IPS-20b (cell line): ENCODE results near the gene DHRS11.

ENCODE experiments used
- H3K27ac ChIP-seq: one replicate; pipeline ENCODE4 v1.5.1; 2013; ENCODE audit warnings: low read length
- H3K27me3 ChIP-seq: 2 replicates; pipeline ENCODE4 v1.6.1; 2013; ENCODE audit warnings: mild to moderate bottlenecking, low read length, inconsistent platforms; ENCODE audit not compliant: insufficient read depth
- H3K36me3 ChIP-seq: 2 replicates; pipeline ENCODE4 v1.6.1; 2013; ENCODE audit warnings: low read depth, mild to moderate bottlenecking, inconsistent platforms, low read length, moderate library complexity; ENCODE audit not compliant: insufficient read depth
- H3K4me1 ChIP-seq: 2 replicates; pipeline ENCODE4 v1.6.1; 2013; ENCODE audit warnings: mild to moderate bottlenecking, control low read depth, inconsistent platforms, low read length, moderate library complexity; ENCODE audit not compliant: insufficient read depth
- H3K4me3 ChIP-seq: 2 replicates; pipeline ENCODE4 v1.5.1; 2013; ENCODE audit warnings: mild to moderate bottlenecking, low read length, inconsistent platforms
- H3K9ac ChIP-seq: 2 replicates; pipeline ENCODE4 v1.6.1; 2013; ENCODE audit warnings: low read depth, mild to moderate bottlenecking, inconsistent platforms, low read length, moderate library complexity
- H3K9me3 ChIP-seq: 2 replicates; pipeline ENCODE4 v1.6.1; 2013; ENCODE audit warnings: mild to moderate bottlenecking, low read depth, low read length, inconsistent platforms; ENCODE audit not compliant: insufficient read depth

DHRS11 gene

DNA sequence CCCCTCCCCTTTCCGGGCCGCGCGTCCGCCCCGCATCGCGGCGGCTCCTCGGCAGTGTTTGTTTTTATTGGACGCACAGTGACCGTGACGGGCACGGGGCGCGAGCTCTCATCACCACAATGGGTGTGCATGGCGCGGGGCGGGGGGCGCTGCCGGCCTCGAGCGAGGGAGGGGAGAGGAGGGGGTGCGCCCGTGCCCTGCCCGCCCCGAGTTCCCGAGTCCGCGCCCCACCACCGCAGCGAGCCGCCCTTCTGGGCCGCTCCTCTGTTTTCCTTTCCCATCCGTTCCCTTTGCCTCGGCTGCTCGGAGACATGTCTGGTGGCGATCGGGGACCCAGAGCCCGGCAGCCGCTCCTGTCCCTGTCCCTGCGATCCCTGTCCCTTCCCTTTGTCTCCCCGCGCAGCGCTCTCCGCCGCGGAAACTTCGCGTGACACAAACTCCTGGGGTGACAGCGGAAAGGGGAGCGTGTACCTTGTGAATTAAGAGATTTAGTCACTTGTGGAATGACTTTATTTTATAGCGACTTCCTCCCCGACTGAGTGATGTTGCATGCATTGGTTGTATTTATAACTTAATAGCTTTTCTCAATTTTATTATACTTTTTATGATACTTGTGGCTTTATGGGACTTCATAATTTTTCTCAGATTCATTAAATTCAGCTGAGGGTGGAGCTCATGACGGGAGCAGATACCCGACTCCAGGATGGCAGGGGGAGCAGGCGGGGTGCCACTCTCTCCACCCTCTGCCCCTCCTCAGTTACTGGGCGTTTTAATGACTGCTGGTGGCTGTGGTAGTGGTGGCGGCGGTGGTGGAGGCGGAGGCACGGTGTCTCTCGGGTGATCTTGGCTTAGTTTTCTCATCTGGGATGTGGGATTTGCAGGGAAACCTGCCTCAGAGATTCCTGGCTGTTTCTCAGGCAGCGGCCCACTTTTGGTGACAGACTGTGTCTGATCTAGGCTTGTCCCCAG, 50.5 kb downstream of the DHRS11 start:
- H3K4me1 ChIP-seq, result peaks cover 10% of the 10 kb centered on the region; the same call in 1 of the 2 replicates
- H3K9me3 ChIP-seq, result no peaks in the 10 kb centered on the region
- peak overlapping the region; percentile 64 for H3K4me3 ChIP-seq
- peak overlapping the region; percentile 33; the same call in 1 of the 2 replicates for H3K9ac ChIP-seq
- H3K36me3 ChIP-seq, result no peaks in the 10 kb centered on the region
- H3K27me3 ChIP-seq, result peaks cover 81% of the 10 kb centered on the region
- H3K27ac ChIP-seq, result no peak overlapping the region

DNA sequence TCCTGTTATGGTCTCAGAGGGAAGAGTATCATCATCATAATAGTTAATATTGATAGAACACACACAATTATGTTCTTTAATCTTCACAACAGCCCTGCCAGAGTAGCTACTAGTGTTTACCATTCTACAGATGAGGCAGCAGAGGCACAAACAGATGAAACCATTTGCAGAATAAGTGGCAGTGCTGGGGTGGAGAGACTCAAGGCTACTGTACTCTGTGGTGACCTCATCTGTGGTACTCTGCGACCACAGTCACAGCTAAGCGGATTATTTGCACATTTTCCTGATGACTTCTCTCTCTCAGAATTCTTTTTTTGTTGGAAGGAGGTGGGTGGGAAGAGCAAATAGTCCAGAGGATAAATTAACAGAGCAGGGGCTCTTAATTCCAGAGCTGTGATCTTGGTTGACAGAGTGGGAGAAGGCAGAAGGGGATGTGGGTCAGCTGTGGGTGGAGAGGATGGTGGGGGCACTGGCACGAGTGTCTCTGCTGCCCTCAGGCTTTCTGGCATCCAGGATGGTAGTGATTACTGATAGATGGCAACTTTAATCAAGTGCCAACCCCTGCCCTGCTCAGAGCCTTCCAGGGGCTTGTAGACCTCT, 51.5 kb downstream of the DHRS11 start:
- no peak overlapping the region for H3K27ac ChIP-seq
- H3K9ac ChIP-seq, result no peak overlapping the region
- H3K36me3 ChIP-seq, result no peaks in the 10 kb centered on the region
- no peaks in the 10 kb centered on the region for H3K9me3 ChIP-seq
- H3K27me3 ChIP-seq, result peaks cover 76% of the 10 kb centered on the region
- H3K4me1 ChIP-seq, result peaks cover 10% of the 10 kb centered on the region; the same call in 1 of the 2 replicates
- no peak overlapping the region for H3K4me3 ChIP-seq

DNA sequence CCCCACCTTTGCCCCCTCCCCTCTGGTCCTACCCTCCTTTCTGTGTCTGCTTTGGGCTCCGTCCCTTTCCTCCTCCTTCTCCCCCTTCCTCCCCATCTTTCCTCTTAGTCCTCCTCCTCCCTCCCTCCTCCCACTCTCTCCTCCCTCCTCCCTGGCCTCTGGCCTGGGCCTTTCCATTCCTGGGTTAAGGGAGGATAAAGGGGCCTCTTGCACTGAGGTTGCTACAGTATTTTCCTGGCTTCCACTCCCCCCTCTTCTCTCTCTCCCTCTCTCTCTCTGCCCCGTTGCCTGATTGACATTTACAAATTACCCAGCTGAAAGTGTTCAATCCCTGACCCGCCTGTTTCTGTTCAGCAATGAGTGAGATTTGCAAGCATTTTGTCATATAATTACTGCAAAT, 53.7 kb downstream of the DHRS11 start:
- H3K4me3 ChIP-seq, result no peak overlapping the region
- no peak overlapping the region for H3K27ac ChIP-seq
- H3K27me3 ChIP-seq, result peaks cover 67% of the 10 kb centered on the region

DNA sequence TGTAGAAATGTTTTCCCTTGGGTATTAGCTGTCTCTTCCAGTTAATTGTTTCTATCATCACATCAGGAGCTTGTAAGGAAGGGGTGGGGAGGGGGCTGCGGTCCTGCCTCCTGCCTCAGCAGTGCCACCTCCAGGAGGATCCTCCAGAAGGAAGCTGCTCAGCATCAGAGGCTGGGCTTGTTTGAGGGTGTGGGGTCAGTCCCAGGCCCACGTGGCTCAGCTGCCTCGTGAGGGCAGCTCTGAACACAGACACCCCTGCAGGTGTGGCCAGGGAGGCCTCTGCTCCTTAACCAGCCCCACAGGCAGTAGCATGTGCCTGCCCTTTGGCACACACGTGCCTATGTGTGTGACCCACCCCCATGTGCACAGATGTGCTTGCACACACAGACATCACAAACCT, 56.0 kb downstream of the DHRS11 start:
- Histone ChIP-seq H3K36me3 (no peaks in the 10 kb centered on the region), H3K4me1 (peaks cover 15% of the 10 kb centered on the region; the same call in 1 of the 2 replicates), H3K4me3 (no peak overlapping the region), H3K9ac (no peak overlapping the region), H3K27ac (no peak overlapping the region), H3K9me3 (no peaks in the 10 kb centered on the region), H3K27me3 (peaks cover 45% of the 10 kb centered on the region)

More for the DNA sequence above, 53.7 kb downstream of the DHRS11 start:
- Histone ChIP-seq H3K9me3 (no peaks in the 10 kb centered on the region), H3K9ac (no peak overlapping the region), H3K36me3 (no peaks in the 10 kb centered on the region), H3K4me1 (peaks cover 18% of the 10 kb centered on the region; the same call in 1 of the 2 replicates)

DNA sequence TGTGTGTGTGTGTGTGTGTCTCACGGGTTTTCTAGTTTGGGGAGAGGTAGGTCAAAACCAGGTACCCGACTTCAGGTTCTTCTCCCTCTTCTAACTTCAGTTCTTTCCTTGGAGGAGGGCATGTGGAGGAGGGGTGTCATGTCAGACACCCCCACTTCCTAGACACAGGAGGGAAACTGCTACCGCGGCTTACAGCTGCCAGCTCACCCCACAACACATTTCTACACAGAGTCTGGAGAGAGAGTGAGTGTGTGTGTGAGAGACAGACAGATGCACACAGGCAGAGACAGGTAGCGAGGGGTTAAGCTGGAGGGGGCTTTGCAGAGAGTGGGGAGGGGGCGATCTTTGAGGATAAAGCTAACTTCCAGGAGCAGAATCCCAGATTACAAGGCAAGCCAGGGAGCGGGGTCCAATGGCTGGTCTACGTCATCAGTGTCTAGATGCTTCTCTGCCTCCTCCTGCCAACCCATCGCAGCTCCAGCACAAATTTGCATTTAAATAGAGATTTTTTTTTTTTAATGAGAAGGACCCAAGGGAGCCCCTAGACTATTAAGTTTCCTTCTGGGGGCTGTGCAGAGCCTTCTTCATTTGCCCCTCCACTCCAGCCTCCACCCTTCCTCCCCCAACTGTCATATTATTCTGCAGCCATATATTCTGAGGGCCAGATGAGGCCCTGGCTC, 58.6 kb downstream of the DHRS11 start:
- Histone ChIP-seq H3K9me3 (no peaks in the 10 kb centered on the region), H3K4me1 (peaks cover 15% of the 10 kb centered on the region; the same call in 1 of the 2 replicates), H3K27ac (no peak overlapping the region), H3K27me3 (peaks cover 27% of the 10 kb centered on the region), H3K4me3 (no peak overlapping the region), H3K36me3 (no peaks in the 10 kb centered on the region), H3K9ac (no peak overlapping the region)
